Cortex of kidney (tissue), 1 donor: ENCODE measurements around the gene VEGFB.
"Not testable (repeated sequence)": the region's sequence is repeated elsewhere in the genome, so short reads cannot be mapped to it uniquely, and the experiment has no call there.

ENCODE experiments used
- DNase-seq: peaks from one replicate; lab custom pipeline; 2025; lab: John Stamatoyannopoulos, UW

The VEGFB gene

DNA sequence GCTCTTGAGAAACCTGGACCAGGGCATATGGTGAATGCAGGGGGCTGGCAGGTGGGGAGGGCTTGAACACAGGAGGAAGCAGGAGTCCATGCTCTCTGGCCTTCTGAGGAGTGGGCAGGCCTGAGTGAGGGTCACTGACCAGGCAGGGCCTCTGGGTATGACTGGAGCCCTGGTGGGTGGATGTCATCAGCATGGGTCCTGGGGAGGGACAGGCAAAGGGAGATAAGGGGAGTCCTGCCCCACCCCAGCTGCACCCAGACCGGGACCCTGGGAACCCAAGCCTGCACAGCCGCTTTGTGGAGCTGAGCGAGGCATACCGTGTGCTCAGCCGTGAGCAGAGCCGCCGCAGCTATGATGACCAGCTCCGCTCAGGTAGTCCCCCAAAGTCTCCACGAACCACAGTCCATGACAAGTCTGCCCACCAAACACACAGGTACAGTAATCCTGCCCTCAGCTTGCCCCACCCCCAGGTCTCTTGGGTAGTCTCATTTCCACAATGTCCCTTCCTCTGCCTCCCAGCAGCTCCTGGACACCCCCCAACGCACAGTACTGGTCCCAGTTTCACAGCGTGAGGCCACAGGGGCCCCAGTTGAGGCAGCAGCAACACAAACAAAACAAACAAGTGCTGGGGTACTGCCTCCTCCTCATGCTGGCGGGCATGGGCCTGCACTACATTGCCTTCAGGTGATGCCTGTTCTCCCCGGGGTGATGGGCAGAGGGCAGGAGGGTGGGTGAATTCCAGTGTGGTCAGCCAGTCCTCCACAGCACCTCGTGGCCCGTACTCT is 2.0 kb upstream of the VEGFB start:
- DNase-seq, result no peak

DNA sequence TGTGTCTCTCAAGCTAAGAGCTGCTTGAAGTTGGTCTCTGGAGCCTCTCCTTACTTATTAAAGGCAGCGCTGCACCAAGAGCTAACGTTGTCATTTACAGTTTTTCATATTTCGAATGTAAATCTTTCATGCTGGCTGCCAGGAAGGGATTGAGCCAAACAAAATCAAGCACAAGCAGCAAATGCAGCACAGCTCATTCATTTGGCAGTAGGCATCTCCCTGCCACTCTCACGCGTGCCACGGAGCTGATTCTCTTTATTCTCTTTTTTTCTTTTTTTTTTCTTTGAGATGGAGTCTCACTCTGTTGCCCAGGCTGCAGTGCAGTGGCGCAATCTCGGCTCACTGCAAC is 1.4 kb upstream of the VEGFB start:
- DNase-seq, result no peak

DNA sequence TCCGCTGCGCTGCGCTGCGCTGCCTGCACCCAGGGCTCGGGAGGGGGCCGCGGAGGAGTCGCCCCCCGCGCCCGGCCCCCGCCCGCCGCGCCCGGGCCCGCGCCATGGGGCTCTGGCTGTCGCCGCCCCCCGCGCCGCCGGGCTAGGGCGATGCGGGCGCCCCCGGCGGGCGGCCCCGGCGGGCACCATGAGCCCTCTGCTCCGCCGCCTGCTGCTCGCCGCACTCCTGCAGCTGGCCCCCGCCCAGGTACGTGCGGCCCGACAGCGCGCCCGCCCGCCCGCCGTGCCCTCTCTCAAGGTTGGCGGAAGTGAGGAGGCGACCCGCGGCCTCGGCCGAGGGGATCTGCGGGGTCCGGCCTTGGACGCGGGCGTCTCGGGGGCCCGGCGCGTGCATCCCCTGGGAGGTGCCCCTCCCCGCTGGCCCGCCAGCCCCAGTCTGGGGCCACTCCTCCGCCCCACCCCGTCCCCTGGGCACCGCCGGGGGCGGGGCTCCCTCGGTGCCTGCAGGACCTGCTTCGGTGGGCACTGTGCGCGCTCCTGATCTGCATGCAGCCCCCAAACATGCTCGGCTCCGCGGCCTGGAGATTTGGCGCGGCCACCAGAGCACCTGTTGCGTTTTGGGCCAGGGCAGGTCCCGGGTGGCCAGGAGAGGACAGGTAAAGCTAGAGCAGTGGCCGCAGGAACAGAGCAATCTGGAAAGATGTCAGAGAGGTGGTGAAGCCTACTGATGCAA is 429 bp downstream of the VEGFB start:
- DNase-seq, result no peak

DNA sequence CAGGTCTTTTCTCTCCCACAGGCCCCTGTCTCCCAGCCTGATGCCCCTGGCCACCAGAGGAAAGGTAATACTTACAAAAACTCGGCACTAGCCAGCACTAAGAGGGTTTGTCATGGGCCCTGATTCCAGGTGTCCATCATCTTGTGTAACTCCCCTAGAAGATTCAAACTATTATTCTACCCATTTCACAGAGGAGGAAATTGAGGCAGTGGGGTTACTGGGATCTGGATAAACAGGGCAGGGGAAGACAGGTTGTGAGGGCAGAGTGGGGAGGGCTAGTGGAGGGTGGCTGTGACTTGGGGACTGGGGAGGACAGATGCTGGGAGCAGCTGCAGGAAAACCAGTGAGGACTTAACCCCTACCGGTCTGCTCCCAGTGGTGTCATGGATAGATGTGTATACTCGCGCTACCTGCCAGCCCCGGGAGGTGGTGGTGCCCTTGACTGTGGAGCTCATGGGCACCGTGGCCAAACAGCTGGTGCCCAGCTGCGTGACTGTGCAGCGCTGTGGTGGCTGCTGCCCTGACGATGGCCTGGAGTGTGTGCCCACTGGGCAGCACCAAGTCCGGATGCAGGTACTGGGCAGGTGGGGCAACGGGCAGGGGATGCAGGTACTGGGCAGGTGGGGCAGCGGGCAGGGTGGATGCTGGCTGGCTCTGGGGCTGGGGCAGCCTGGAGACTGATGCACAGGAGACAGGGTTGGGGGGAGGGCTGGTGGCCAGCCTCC is 1.2 kb downstream of the VEGFB start:
- no peak for DNase-seq

DNA sequence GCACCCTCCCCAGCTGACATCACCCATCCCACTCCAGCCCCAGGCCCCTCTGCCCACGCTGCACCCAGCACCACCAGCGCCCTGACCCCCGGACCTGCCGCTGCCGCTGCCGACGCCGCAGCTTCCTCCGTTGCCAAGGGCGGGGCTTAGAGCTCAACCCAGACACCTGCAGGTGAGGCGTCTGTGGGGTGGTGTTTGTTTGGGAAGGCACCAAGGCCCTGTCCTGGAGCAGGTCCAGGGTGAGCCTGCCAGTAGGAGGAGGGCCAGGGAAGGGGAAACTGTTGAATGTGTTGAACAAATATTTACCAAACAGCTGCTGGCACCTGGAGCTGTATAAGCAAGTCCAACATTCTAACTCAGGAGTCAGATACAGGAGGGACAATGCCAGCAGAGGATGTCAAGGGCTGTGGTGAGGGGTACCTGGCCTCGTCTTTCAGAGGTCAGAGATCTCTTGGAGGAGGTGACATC is 3.1 kb downstream of the VEGFB start:
- DNase-seq, result no peak

DNA sequence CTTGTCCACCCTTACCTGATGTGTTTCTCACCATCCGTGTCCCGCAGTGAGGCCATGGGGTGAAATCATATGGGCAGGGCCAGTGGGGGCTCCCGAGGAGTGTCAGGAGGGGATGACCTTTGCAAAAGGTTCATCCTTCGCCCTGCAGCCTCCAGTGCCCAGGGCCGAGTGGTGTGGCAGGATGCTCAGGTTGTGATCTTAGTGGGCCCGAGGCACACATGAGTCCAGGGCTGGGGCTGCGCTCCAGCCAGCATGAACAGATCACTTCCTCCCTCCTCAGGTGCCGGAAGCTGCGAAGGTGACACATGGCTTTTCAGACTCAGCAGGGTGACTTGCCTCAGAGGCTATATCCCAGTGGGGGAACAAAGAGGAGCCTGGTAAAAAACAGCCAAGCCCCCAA is 3.7 kb downstream of the VEGFB start:
- no peak for DNase-seq

DNA sequence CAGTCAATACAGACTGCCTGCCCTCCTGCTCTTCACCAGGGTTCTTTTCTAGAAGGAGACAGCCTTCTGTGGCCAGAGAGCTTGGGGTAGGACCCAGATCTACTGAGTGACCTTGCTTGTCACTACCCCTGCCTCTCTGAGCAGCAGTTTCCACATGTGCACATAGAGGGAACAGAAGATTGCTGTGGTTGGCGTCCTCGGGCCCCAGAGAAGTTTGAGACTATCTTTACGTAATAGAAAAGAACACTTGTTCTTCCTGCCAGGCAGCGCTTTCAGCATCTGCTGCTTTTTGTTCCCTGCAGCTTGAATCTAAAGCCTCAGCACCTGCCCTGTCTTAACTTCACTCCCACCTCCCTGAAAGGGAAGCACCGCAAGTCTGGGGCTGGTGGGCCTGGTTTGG is 4.6 kb downstream of the VEGFB start:
- no peak for DNase-seq

DNA sequence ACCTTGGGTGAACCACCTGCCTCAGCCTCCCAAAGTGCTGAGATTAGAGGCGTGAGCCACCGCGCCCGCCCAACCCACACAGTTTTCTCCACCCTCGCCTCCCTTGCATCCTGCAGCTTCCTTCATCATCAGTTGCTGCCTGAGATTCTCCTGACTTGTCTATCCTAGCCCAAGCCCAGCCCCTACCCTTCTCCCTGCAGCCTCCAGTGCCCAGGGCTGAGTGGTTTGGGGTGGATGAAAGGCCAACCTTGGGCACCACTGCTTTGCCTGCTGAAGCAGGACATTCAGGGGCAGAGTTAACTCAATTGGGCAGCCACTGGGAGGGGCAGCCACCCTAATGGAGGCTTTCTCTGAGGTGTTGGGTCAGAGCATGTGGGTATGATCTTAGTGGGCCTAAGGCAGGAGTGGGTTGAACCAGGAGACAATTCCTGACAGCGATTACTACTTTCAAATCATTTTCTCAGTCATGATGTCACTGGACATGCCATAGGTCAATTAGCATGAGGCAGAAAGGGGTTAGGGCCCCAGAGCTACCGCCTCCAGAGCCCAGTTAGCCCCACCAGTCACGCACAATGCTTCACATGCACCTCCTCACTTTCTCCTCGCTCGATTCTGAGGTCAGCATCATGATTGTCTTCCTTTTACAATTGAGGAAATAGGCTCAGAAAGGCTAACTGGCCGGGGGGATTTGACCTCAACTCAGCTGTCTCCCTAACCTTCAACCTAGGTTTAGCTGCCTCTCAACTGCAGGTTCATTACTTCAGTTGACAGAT is 5.5 kb downstream of the VEGFB start:
- no peak for DNase-seq

DNA sequence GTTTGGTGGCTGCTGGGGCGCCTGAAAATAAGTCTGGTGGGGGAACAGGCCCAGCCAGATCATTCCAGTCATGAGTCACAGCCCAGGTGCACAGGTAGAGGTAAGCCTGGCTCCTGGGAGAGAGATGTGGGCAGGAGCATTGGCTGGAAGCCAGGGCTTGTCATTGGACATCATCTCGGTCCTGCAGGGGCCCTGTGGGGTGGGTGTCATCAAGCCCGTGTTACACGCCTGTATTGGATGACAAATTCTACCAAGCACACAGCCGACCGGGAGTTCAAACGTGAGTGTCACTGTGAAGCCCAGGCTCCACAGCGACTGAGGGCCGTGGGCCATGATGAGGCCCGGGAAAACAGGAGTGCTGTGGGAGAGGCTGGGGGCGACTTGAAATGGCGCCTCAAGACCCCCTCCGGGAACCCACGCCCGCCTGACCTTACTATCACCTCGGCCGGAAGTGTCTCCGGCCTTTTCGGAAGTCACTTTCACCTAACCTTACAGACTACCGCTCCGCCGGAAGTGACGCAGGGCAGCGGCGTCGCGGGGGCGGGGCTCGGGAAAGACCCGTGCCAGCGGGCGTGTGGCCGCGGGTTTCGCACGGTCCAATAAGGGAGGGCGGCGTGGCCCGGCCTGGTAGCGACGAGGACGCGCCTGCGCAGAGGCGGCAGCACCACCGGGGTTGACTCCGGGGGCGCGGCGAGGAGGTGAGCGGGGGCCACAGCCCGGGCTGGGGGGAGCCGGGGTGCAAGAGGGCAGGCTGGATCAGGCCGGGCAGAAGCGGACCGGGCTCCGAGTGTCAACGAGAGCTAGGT is 6.3 kb downstream of the VEGFB start, which contains the start of gene FKBP2:
FKBP2 (plus strand) TSS at position 661 of the 806 bp plus-strand sequence. CDS start 1,293 bp downstream, outside the sequence.
- peak; percentile 99 for DNase-seq

DNA sequence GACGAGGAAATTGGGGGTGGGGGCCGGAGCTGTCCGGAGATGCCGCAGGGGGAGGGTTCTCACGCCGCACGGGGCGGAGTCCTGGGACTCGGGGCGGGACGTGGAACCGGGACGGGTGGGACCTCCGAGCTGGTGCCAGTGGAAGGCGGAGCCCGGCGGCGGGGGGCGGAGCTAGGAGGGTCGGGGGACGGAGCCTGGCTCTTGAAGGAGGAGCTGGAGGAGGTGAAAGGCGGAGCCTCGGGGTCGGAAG is 6.8 kb downstream of the VEGFB start:
- DNase-seq, result peak; percentile 99

DNA sequence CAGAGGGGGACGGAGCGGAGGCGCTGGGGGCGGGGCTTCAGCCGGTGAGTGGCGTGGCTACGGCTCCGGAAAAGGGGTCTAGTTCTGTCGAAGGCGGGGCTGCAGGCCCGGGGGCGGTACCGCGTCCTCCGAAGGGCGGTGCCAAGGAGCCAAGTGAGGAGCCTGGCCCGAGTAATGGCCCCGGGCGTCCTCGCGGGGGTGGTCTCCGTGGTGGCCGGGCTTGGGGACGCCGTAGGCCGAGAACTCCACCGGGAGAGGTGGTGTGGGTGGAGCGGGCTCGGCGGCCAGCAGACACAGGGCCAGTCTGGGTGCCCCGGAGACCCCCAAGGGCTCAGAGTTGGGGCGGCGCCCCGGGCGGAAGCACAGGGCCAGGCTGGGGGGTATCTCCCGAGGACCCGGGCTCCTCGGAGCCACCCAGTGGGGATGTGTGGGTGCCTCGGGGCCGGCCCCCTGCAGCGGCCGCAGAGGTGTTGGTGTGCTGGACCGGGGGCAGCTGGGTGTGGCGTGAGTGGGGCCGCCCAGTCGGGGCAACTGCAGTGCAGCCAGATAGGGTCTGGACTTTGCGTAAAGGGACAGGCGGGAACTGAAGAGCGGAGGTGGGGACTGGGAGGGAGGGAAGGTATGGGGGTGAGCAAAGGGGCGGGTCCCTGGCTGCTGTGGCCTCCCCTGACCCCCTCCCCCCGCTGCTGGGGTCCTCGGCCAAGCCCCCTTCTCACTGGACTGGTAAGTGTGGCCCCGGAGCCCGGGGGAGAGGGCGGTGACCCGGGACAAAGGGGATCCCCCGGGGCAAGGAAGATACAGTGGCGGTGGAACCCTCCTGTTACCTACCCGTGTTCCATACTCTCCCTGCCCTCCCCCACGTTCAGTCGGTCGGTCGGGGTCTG is 7.3 kb downstream of the VEGFB start:
- DNase-seq, result no peak

DNA sequence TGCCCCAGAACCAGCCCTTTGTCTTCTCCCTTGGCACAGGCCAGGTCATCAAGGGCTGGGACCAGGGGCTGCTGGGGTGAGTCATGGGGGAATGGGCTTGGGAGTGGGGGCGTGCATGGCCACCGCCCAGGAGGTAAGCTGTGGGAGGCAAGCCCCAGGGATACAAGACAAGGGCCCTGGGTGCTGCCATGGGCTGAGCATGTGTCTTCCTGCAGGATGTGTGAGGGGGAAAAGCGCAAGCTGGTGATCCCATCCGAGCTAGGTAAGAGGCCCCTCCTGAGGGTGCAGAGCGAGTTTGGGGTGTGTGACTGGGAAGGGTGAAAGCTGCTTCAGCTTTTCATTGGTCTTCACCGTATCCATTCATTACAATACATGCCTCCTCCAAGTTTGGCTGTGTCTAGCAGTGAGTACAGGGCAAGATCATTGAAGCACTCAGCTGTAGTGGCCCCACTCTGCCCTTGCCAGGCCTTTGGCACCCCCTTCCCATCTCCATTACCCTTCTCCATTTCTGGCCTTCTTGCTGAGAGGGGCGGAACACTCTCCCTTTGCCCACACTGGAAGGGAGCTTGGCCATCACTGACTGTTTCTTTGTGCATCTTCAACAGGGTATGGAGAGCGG is 9.0 kb downstream of the VEGFB start:
- DNase-seq, result no peak

DNA sequence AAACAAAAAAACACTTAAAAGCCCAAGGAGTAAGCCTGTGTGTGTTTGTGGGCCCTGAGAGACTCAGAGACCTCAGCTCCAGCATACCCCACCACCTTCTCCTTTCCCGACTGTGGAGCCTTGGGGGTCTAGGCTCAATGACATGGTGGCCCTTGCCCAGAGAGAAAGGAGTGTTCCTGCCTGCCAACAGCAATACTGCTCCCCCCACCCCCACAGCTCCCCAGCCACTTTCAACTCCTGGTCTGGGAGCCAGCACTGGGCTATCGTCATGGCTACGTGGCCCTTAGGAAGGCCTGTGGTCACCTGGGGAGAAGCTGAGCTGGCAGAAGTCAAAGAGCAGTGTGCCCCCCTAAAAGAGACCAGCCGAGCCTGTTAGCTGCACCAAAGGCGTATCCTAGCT is 9.7 kb downstream of the VEGFB start:
- DNase-seq, result no peak

DNA sequence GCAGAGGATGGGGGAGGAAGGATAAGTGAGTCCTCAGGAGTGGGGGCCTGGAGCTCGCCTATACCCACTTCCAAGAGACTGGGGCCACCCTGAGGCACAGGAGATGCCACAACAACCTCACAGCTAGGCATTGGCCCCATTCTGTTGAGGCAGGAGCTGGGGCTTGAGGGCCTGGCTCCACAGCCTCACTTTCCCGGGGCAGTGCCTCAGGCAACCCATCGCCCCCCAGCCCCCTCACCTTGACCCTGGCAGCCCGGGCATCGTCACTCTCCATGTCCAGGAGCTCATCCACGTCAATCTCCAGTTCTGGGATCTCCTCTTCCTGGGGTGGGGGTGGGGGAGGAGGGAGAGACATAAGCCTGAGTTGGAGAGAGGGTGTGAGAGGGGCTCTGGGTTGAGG is 10.6 kb downstream of the VEGFB start:
- DNase-seq, result no peak

DNA sequence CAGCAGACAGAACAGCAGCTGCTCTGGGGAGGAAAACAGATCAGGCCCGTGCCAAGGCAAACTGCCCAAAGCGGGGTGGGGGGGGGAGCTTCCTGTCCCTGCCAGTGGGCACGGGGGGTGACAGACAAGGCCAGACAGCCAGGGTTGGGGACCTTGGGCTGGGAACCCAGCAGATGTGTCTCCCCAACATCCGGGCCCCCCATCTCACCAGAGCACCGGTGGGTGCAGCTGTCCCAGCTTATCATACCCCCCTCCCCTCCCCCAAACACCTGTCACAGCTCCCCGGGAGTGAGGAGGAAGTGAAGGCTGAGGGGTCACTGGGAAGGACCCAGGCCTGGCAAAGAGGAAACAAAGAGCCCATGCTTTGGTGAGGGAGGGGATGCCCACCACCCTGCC is 11.0 kb downstream of the VEGFB start:
- DNase-seq, result no peak

DNA sequence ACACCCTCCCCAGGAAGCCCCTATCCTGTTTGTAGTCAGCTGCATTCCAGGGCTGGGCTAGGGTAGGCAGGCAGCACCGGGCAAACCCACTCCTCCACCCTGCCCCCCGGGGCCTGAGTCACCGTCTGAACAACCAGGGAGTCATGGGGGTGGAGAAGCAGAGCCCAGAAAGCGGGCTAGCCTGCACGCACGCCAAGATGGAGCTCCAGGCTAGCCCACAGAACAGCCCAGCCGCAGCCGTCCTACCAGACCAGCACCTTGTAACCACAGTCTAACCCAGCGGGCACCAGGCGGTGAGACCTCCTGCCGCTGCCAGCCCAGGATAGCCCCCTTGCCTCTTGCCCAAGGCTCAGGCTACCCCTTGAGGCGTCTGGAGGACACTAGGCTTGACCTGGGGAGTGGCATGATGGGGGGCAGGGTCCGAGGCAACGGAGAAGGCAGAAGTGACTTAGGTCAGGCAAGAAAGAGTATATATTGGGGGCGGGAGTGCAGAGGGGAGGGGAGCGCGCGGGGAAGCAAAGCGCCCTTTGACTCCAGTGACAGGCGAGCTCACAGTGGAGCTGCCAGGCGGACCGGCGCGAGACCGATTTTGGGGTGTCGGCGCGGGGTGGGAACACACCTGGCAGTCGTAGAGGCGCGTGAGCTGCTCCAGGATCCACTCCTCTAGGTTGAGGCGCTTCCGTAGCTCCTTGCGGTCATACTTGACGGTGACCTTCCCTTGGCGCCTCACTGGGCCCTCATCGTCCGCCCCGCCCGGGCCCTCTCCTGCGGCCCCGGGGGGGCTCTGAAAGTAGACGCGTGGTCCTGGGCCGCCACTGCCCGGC is 11.6 kb downstream of the VEGFB start:
- no peak for DNase-seq

DNA sequence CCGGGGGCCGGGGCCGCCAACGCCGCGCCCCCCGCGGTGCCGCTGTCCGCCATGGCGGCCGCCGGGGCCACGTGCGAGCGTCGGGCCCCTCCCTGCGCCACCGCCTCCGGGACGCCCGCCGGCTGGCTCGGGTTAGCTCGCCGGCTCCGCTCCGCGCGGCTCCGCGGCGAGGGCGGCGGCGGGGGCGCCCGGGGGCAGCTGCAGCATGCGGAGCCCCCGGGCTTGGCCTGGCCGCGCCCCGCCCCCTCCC is 12.2 kb downstream of the VEGFB start:
- DNase-seq, result not testable (repeated sequence)

DNA sequence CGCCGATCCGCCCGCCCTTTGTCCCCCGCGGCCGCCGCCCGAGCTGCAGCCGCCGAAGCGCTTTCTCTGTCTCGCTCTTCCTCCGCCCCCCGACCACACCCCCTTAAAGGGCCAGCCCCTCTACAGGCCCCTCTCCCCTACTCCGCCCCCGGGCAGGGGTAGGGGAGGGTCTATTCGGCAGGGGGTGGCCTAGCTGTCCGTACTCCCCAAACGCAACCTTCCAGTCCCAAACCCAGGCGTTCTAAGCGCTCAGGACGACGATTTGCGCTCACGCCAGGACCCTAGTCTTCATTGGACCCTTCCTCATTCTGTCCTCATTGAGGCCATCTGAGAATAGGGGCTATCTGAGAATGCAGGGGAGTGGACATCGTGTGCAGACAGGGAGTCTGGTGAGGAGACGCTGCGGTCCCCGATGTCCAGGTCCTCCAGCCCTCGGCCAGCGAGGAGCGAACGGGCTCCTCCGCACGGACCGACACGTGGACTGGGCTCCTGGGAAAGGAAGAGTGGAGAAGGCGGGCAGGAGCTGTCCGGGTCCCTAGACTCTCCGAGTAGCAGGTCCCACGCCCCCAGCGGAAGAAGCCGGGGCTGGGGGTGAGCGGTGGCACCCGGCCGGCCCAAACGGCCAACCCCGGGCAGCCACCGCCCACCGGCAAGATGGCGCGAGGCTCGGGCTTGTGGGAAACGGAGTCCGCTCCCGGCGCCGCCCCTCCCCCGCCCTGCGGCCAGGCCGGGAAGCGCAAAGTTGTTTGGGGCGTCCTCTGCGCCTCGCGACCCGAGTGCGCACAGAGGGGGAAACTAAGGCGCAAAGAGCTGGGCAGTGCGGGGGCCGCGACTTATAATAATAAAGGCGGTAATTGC is 12.7 kb downstream of the VEGFB start, which contains the start of gene PPP1R14B:
PPP1R14B (minus strand) TSS at position 73 of the 858 bp plus-strand sequence. CDS start 270 bp downstream, outside the sequence.
- no peak for DNase-seq
